ENCODE measurements around the gene RAMP1. TPM values are rescaled to one million over a fixed set of nuclear protein-coding genes. Genes with fewer than 3 reads are reported as not detected.

The RAMP1 gene
- total and polyA plus RNA-seq, 9 of the 15 experiments (the other 6 are each of a cell fraction or from before 2014, with no cell fraction given), result 0.72 to 0.77 TPM; not detected in 7

DNA sequence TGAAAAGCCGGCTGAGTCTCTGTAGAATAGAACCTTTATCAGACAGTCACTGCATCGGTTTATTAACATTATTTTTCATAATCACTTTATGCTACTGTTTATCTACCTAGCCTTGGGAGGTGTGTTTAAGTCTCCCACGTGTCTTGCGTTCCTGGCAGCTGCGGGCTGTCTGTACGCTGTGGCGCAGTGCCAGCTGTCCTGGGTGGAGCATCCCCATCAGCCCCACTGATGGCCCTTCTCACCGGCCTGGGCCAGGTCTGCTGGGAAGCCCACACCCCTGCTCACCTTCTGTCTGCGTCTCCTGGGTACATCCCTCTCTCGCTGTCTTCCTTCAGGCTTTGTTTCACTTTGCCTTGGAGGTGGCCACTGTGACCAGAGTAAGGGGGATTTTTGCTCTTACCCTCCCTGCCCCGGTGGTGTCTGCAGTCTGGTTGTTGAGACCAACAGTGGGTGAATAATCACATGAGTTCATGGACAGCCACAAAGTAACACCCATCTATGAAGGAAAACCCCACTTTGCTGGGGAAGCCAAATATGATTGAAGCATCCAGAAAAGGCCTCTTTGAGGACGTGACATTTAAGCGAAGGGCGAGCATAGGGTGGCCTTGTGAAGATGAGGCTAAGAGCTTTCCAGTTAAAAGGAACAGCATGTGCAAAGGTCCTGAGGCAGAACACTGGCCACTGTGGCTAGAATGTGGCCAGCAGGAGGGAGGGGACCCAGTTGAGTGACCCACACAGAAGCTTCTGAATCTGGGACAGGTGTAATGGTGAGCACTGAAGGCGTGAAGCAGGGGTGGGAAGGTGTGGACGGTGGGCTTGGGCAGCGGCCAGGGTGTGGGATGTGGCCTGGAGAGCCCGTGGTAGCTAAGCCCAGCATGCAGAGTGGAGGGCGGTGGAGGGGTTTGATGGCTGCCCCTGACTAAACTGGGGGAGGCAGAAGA lies 41.7 kb downstream of the RAMP1 start:
- no peak overlapping the region for H3K27ac ChIP-seq (ENCODE audit: extremely low read depth, low read depth, low read length)
- CTCF ChIA-PET (ENCODE audit: low intra/inter-chr PET ratio), result no interaction called here
- POLR2A ChIA-PET, result no interaction called here
- no peak overlapping the region for H3K4me3 ChIP-seq
- ATAC-seq (no peak), FAIRE-seq (no peak), DNase-seq (ENCODE audit: extremely low read depth in 1 of 4, low spot score in 3 of 4) (no peak)
- H3K36me3 ChIP-seq (ENCODE audit: control insufficient read depth, insufficient read depth, low read length), result no peaks in the 10 kb centered on the region
- H3K27me3 ChIP-seq (ENCODE audit: control insufficient read depth in 2 of 2, insufficient read depth in 2 of 2, low read length in 2 of 2), result no peaks in the 10 kb centered on the region
- H3K9ac ChIP-seq (ENCODE audit: insufficient read depth in 1 of 2, low read depth in 2 of 2, low read length in 2 of 2), result no peak overlapping the region
- BruUV-seq (replicated peaks), result no TSS peak
- H2AFZ ChIP-seq (ENCODE audit: low read depth, low read length), result no peak overlapping the region
- H3K79me2 ChIP-seq (ENCODE audit: control insufficient read depth, insufficient read depth, low read length), result no peaks in the 10 kb centered on the region
- WGBS (ENCODE audit: insufficient coverage, low coverage, missing lambda C conversion rate), result 20% methylated on average over 16 of the region's 19 CpGs
- no peaks in the 10 kb centered on the region for H3K9me3 ChIP-seq (replicated peaks; ENCODE audit: control insufficient read depth, insufficient read depth, low read depth, low read length)
- in situ Hi-C loops (cut with MboI) (no loop called here), intact Hi-C loops (cut with micrococcal nuclease) (no loop called here)
- peaks cover 3 to 10% of the 10 kb centered on the region in 2 experiments; a peak in 3 of 5 replicates for H3K4me1 ChIP-seq (replicated peaks in 1 of 2; ENCODE audit: control insufficient read depth in 2 of 2, insufficient read depth in 2 of 2, low read length in 2 of 2)
- H4K20me1 ChIP-seq (replicated peaks; ENCODE audit: control insufficient read depth, insufficient read depth, low read length), result no peaks in the 10 kb centered on the region; the same call in 1 of the 2 replicates
- no peaks in the 10 kb centered on the region for H3K9me1 ChIP-seq (ENCODE audit: control insufficient read depth, insufficient read depth, low read length)
- no peak overlapping the region for H3K4me2 ChIP-seq (ENCODE audit: insufficient read depth, low read length)
- TF ChIP-seq MIER1 (IDR thresholded peaks at IDR 0.05; ENCODE audit: low read depth), result no peak
- peak; percentile 56; the same call in 1 of the 2 replicates for TF ChIP-seq NFIC (IDR thresholded peaks at IDR 0.05)
- no peak for TF ChIP-seq JUN (IDR thresholded peaks at IDR 0.05; ENCODE audit: borderline replicate concordance, low read depth, low read length)
- TF ChIP-seq JUN (CRISPR knock-in tag; IDR thresholded peaks at IDR 0.05; ENCODE audit: borderline replicate concordance), result no peak
- TF ChIP-seq KAT8 (IDR thresholded peaks at IDR 0.05; ENCODE audit: low read depth), result no peak
- TF ChIP-seq CGGBP1 (CRISPR knock-in tag; IDR thresholded peaks at IDR 0.05), result no peak
- TF ChIP-seq SREBF1 (IDR thresholded peaks at IDR 0.05; ENCODE audit: borderline replicate concordance, low read depth, low read length), result no peak
- no peak for TF ChIP-seq NUFIP1 (IDR thresholded peaks at IDR 0.05; ENCODE audit: partially characterized antibody)
- TF ChIP-seq CHCHD3 (CRISPR knock-in tag; IDR thresholded peaks at IDR 0.05), result no peak
- no peak for TF ChIP-seq NFIX (CRISPR knock-in tag; IDR thresholded peaks at IDR 0.05; ENCODE audit: low read depth)
- no peak for TF ChIP-seq POLR2H (tag; IDR thresholded peaks at IDR 0.05; ENCODE audit: low read depth)
- TF ChIP-seq MCM5 (IDR thresholded peaks at IDR 0.05; ENCODE audit: low read depth), result no peak
- peak; percentile 19 to 39; a peak in 2 of 4 replicates for TF ChIP-seq KDM1A (IDR thresholded peaks at IDR 0.05)
- TF ChIP-seq TARDBP (IDR thresholded peaks at IDR 0.05), result no peak
- TF ChIP-seq CREB3L1 (IDR thresholded peaks at IDR 0.05; ENCODE audit: borderline replicate concordance, low read depth), result no peak
- TF ChIP-seq BCOR (IDR thresholded peaks at IDR 0.05), result 0 out of 2 replicates have a peak, but pooled peaks have one; percentile 15
- no peak for TF ChIP-seq IFI16 (CRISPR knock-in tag; IDR thresholded peaks at IDR 0.05)
- no peak for TF ChIP-seq MLX (CRISPR knock-in tag; conservative IDR thresholded peaks at IDR 0.05)
